GM18519 (cell line): ENCODE data around the gene QRFP.
"Not testable (repeated sequence)": the region's sequence is repeated elsewhere in the genome, so short reads cannot be mapped to it uniquely, and the experiment has no call there.

Source experiments
- ATAC-seq: cut with Tn5 transposase; IDR thresholded peaks from one replicate; pipeline ENCODE4 v1.9.1; 2021; ENCODE audit warnings: mild to moderate bottlenecking, moderate library complexity; ENCODE audit not compliant: unreplicated experiment, low FRiP score

The QRFP gene

DNA sequence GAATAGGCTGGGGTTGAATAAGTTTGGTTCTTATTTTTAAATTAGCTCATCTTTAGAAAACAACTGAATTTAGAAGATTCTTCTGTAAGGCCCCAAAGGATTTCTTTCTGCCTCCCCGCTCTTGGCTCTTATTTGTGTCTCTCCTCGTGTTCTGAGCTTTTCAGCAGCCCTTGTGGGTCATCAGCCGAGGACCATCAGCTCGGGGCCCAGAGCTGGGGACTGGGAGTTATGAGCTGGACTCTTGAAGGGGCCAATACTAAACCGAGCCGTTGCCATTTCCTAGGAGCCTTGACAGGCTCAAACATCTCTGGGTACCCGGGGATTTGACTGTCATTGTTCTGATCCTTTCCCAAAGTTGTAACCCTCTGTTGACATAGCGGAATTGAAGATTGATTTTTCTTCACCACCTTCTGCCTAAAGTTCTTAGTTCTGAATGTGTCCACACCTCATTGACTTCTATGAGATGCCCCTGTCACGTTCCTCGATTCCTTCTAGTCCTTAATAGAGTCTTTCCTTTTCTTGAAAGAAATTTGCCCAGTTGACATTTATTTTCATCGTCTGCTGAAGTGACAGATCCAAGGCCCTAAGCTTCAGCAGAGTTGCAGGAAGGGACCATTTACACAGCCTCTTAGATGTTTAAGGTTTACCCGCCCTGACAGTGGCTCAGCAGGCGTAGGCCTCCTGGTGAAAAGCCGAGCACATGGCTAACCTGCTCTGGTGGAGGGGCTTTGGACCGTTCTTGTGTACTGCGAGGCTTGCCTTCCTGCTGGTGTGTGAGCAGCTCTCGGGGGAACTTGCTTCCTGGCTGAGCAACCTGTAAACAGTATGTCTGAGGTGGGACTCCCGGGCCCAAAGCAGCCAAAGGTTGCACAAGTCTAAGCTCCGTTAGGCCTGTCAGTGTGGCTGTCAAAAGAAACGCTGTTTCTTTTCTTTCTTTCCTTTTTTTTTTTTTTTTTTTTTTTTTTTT is 37.6 kb downstream of the QRFP start:
- ATAC-seq: no peak

DNA sequence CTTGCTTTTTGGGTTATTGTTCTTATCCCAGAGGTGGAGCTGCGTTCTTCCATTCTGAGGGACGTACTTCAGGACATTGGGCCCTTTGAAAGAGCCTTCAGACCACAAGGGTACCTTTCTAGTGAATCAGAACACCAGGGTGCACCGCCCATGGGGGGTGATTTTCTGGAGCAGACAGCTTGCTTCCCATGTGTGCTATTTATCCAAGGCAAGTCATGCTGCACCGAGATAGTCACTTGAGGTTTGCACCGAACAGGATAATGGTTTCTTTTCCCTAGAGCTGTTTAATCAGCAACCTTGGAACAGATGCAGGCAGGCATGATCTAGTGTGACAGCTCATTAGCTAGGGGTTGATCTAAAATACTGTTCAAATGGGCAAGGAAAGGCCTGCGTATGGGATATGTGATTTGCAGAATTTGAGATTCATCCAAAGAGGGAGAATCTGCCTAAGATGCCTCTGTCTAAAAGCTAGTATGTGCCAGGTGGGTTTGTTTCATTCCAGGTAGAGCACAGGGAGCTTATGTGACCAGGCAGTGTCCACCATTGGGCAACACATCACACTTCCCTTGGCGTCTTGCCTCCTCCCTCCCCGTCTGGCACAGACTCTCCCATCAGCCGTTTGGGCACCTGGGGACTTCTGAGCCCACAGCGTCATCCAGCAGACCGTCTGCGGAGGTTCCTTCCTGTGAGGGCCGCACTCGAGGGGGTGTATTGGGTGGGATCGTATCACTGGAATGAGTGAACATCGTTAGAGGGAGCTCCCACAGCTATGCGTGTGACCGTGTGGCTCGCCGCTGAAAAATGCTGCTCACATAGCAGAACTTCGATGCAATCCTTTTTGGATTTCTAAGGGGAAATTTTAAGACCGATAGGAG is 38.5 kb downstream of the QRFP start:
- ATAC-seq: no peak

DNA sequence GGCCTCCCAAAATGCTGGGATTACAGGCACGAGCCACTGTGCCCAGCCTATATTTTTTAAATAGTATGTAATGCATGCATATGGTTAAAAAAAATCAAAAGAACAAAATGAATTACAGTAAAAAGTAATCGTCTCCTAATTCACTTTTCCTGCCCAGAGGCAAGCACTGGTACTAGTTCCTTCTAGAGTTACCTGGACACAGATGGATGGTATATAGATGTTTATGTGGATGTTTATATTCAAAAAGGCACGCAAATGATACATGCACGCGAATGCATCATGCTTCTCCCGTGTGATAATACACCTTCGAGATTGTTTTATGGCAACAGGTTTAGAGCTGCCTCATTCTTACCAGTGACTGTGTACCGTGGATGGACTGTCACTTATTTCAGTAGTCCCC is 40.1 kb downstream of the QRFP start:
- no peak for ATAC-seq

DNA sequence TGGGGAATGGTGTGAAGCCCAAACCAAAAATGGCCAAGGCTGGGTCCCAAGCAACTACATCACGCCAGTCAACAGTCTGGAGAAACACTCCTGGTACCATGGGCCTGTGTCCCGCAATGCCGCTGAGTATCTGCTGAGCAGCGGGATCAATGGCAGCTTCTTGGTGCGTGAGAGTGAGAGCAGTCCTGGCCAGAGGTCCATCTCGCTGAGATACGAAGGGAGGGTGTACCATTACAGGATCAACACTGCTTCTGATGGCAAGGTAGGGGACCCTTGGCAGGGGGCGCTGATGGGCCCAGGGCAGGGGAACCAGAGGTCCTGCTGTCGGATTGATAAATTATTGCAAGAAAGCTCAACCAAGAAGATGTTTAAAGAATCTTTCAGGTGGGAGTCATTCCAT is 41.8 kb downstream of the QRFP start:
- ATAC-seq: no peak

DNA sequence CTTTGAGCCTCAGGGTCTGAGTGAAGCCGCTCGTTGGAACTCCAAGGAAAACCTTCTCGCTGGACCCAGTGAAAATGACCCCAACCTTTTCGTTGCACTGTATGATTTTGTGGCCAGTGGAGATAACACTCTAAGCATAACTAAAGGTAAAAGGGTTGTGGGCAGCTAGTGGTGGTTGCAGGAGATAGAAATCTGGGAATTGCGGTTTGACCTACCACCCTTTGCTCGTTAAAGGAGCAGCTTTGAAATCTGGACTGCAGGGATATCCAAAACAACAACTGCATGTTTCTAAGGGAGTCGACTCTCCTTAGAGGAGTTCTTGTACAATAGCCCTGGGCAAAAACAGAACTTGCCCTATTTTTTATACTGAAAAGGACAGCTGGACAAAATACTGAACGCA is 42.5 kb downstream of the QRFP start:
- ATAC-seq: no peak

DNA sequence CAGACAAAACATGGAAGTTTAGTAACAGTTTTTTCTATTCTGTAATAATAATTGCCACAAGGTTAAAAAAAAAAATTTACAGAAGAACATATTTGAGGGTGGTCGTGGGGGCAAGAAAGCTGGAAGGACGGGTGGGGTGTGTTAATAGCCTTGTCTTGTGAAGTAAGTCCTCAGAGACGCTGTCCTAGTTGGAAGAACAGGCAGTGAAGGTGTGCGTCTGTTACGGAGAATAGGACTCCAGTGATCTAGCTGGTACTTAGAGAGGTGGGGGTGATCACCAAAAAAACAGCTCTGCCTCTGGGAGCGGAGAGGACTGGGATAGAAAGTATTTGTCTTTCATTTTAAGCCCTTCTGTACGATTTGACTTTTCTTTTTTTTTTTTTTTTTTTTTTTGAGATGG is 43.8 kb downstream of the QRFP start:
- no peak for ATAC-seq

DNA sequence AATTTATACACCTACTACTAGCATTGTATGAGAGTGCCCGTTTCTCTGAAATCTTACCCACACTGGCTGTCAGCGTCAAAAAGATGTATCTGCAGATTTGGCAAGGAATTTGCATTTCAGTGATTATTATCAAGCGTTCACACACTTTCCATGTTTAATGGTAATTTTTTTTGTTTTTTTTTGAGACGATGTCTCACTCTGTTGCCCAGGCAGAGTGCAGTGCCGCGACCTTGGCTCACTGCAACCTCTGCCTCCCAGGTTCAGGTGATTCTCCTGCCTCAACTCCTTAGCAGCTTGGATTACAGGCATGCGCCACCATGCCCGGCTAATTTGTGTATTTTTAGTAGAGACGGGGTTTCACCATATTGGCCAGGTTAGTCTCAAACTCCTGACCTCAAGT is 47.3 kb downstream of the QRFP start:
- ATAC-seq: no peak

DNA sequence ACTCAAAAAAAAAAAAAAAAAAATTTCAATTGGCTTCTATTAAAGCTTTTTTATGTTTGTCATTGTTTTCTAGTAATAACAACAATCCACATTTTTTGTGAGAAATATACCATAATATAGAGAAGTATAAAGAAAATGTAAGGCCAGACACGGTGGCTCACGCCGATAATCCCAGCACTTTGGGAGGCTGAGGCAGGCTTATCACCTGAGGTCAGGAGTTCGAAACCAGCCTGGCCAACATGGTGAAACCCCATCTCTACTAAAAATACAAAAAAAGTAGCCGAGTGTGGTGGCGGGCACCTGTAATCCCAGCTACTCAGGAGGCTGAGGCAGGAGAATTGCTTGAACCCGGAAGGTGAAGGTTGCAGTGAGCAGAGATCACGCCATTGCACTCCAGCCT is 48.1 kb downstream of the QRFP start:
- ATAC-seq: not testable (repeated sequence)

DNA sequence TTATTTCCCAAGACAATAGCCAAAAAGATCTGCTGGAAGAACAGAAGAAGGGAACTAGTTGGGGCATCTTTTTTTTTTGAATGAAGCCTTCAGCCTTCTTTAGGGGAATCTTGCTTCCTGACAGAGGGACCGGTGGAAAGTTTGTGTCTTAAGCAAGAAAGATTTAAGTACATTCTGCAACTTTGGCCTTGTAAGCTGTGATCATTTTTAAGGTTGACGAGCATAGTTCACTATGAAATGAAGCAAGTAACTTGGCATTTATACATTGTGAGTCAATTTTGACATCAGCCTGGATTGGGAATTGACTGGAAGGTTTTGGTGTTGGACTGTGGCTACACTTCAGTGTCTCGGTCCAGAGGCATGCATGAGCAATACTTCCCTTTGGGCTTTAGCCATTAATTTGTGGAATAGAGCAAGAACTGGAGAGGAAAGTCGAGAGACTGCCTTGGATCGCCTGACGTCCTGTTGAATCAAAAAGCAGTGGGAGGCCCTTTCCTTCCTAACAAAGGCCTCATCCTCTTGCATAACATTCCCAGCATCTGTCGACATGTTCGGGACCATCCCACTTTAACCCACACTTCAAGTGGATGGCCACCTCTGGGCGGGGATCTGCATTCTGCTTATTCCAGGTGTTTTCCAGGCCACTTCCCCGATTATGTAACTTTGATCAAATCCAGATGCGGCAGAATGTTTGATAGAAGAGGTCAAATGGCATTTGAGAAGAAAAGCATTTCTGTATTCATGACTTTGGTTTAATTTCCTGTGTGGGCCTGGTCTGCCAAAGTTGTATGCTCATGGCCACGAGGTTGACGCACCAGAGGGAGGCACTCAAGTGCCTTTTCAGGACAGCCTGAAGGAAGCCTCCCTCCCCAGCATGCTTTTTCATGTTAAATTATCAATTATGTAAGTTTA is 49.0 kb downstream of the QRFP start:
- ATAC-seq: no peak

DNA sequence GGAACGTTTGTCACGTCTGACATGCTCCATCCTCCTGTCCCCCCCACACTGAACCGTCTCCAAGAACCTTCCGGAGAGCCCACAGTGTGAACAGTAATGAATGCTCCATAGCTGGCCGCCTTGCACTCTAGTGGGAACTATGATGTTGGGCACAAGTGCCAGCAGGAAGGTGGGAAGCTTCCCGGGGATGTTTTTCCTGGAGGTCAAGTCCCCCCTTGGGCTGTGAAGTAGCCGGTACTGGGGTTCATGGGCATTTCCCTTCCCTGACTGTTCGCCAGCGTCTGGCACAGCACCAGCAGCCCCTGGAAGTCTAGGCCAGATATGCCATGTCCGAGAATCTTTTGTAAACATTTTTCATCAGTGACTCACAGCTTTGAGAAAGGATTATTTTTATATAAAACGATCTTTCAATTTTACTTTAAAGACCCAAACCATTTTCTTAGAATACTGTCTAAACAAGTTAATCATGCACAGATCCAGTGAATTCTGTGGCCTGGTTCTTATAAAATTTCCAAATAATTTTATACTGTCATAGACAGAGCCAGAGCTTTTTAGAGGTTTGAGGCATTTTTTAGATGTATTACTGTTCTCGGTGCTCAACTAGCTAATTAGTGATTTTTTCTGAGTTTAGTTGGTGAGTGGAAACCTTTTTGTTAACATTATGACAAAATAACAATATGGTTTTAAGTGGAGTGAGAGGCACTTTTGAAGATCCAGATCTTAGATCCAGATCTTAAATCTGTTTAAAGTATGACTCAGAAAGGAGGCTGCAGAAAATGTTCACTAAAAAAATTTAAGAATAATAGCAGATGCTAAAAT is 49.9 kb downstream of the QRFP start:
- ATAC-seq: no peak

DNA sequence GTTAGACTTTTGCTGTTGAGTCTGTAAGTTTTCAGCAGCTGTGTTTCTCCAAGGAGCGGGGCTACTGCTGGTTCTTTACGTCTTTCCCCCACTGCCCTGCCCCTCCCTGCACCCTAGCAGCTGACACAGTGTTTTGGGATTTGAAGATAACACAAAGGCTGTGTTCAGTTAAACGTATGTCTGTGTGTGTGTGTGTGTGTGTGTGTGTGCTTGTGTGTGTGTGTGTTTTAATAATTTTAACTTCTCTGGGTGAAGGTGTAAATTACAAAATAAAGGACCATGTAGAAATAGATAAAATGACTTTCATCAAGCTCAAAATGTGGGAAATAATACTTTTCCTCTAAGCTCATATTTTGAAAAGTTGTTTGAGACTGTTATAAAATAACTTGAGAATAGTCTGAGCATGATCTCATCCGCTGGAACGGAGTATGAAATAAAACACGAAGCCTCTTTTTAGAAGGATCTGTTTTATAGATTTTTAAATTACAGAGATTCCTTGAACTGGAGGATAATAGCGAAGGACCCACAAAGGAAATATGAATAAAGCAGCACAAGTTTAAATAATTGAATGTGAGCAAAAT is 50.6 kb downstream of the QRFP start:
- ATAC-seq: no peak

DNA sequence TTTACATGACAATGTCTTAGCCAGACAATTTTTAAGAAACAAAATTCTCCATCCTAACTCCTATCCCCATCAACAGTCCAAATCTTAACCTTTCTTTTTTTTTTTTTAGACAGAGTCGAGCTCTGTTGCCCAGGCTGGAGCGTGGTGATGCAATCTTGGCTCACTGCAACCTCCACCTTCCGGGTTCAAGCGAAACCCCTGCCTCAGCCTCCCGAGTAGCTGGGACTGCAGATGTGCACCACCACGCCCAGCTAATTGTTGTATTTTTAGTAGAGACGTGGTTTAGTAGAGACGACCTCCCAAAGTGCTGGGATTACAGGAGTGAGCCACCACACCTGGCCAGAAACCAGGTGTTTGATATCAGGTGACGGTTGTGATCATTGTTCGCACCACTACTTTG is 51.4 kb downstream of the QRFP start:
- no peak for ATAC-seq

DNA sequence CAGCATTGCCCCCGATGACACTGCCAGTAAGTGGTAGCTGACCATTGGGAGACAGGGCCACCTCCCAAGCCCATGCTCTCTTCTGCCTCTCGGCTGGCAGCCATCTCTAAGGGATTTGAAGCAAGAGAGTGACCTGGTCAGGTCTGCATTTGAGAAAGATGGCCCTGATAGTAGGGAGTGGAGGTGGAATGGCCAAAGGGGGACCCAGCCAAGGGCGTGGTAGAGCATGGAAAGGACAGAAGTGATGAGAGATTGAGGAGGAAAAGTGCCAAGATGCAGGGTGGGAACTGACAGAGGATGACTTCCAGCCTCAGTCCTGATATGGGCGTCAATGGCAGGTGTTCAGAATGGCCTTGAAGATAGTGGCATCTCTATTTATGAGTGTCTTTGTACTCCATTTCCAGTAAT is 52.6 kb downstream of the QRFP start:
- ATAC-seq: no peak

DNA sequence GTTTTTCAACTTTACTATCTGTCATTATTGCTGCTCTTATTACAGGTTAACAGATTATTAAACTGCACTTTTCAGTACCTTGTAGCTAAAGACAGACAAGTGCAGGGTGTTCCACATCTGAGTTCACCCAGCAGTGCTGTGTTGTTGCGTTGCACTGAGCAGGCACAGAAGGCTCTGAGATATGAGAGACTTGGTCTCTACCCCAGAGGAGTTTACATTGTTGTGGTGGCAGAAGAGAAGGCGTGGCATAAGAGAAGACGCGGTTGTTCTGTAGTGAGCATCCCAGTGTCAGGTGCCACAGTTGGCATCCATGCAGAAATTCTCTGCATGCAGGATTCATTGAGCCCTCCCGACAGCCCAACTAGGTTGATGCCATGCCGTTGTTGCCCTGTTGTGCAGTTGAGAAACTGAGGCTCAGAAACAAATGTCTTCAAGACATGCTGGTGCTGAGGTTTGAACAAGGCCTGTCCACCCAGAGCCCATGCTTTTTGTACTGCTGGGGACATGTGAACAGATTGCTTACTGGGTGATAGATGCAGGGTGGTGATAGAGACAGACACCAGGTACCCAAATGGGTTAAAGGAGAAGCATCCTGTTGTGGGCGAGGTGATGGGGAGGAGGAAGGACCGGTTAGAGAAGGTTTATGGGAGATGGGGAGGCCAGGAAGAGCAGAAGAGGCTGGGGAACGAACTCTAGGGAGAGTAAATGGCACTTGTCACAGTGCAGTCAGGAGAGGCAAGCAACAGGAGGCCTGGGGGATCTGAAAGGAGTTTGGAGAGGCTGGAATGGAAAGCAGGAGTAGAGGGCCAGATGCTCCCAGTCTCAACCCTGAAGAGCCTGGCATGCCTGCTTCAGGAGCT is 53.3 kb downstream of the QRFP start:
- no peak for ATAC-seq
